ENCODE measurements around the gene HES2. TPM values are rescaled to one million over a fixed set of nuclear protein-coding genes. Genes with fewer than 3 reads are reported as not detected.

Gene HES2
- total RNA-seq, 1 donor from 2014 or later = 5.9 TPM

DNA sequence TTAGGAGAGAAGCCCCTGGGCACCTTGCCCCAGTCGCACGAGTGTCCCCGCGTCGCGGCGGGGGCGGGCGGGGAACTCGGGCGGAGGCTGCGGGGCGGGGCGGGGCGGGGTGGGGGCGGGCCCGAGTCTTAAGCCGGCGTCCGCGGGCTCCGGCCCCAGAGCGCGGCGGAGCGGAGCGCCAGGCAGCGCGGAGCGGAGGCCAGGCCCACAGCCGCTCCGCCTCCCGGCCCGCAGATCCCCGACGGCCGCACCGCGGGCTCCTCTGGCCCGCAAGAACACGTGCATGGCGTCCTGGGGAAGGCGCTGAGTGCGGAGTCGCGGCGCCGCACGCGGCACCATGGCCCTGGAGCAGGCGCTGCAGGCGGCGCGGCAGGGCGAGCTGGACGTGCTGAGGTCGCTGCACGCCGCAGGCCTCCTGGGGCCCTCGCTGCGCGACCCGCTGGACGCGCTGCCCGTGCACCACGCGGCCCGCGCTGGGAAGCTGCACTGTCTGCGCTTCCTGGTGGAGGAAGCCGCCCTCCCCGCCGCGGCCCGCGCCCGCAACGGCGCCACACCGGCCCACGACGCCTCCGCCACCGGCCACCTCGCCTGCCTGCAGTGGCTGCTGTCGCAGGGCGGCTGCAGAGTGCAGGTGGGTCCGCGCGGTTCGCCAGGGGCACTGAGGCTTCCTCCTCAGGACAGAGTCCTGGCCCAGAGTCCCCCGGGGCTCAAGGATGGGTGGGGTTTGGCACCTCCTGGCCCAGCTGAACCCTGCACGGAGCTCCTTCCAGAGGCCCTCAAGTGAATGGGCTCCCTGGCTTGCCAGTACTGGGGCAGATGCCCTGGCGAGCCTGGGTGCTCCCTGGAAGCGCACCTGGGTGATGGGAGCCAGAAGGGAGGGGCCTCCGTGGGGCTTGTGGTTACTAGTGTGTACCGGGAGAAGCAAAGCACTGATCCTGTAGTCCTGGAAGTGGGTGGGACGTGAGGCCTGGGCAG, 5.2 kb upstream of the HES2 start, which contains the start of gene ESPN:
Gene ESPN (plus strand): TSS at position 158 of the 975 bp plus-strand sequence. CDS start 180 bp downstream, at position 338.
- no peaks in the 10 kb centered on the region for H3K36me3 Mint-ChIP-seq
- peak within 1 kb of the TSS; percentile 20 for H3K4me3 Mint-ChIP-seq
- H3K4me1 Mint-ChIP-seq (ENCODE audit: unreplicated experiment) = no peaks in the 10 kb centered on the region
- H3K27ac Mint-ChIP-seq = no peak within 1 kb of the TSS
- H3K27me3 Mint-ChIP-seq = peaks cover 72% of the 10 kb centered on the region
- TF ChIP-seq, protein P1, sequence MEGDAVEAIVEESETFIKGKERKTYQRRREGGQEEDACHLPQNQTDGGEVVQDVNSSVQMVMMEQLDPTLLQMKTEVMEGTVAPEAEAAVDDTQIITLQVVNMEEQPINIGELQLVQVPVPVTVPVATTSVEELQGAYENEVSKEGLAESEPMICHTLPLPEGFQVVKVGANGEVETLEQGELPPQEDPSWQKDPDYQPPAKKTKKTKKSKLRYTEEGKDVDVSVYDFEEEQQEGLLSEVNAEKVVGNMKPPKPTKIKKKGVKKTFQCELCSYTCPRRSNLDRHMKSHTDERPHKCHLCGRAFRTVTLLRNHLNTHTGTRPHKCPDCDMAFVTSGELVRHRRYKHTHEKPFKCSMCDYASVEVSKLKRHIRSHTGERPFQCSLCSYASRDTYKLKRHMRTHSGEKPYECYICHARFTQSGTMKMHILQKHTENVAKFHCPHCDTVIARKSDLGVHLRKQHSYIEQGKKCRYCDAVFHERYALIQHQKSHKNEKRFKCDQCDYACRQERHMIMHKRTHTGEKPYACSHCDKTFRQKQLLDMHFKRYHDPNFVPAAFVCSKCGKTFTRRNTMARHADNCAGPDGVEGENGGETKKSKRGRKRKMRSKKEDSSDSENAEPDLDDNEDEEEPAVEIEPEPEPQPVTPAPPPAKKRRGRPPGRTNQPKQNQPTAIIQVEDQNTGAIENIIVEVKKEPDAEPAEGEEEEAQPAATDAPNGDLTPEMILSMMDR (conservative IDR thresholded peaks at IDR 0.05) = no peak
- DNase-seq (ENCODE audit: extremely low spot score, unreplicated experiment) = no peak
- H3K9me3 Mint-ChIP-seq = no peaks in the 10 kb centered on the region

DNA sequence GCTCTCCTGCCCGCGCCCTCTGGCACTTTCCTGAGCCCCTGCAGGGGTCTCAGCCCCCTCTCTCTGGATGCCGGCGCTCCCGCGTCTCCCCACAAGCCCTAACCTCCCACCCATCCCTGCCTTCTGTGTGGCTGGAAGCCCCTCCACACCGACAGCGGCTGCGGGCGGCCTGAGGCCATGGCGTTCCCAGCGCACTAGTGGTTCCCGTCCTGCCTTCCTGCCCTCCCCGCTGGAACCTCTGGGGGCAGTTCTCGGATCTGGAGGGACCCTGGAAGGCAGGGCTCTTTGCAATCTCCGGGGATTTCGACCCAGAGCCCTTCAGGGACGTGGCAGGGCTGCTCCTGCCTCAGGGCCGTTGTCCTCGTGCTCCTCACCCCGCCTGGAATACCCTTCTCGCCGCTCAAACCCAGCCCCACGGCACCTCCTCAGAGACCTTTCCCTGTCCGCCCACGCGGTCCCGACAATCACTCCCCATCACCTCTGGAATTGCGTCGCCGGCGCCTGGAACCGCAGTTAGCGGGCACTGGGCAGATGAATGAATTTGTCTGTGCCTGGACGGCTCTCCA, 4.4 kb upstream of the HES2 start:
- Mint-ChIP-seq H3K4me3 (peak overlapping the region; percentile 14), H3K27ac (no peak overlapping the region), H3K9me3 (no peaks in the 10 kb centered on the region), H3K4me1 (ENCODE audit: unreplicated experiment) (no peaks in the 10 kb centered on the region), H3K27me3 (peaks cover 73% of the 10 kb centered on the region), H3K36me3 (no peaks in the 10 kb centered on the region)
- TF ChIP-seq, protein P1 (conservative IDR thresholded peaks at IDR 0.05) = no peak
- no peak for DNase-seq (ENCODE audit: extremely low spot score, unreplicated experiment)

DNA sequence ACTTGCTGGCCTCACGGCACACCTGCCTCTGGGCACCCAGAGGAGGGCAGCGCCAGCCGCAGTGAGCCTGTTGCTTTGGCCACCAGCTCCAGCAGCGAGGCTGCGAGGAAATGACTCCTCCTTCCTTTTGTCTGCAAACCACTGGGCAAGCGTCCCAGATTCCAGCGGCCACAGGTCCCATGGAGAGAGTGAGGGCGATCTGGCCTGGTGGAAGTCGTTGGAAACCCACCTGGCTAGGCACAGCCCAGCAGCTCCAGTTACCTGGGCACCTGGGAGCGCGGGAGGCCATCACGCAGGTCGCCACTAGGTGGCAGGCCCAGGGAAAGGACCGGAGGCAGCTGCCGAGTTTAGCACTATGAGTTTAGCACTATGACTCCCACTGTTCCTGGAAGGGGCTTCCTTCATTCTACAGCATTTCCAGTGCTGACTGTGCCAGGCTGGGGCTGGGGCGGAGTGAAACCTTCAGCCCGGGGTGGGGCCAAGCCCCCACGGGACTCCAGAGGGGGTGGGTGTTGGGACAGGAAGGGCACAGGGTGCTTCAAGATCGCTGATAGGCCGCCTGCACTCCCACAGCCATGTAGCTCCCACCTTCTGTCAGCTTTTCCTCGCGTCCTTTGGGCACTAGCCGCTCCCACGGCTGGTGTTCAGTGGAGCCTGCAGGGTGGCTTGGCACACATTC, 3.7 kb upstream of the HES2 start:
- Mint-ChIP-seq H3K27ac (no peak overlapping the region), H3K36me3 (no peaks in the 10 kb centered on the region), H3K4me1 (ENCODE audit: unreplicated experiment) (no peaks in the 10 kb centered on the region), H3K4me3 (peak overlapping the region; percentile 20), H3K9me3 (no peaks in the 10 kb centered on the region), H3K27me3 (peaks cover 77% of the 10 kb centered on the region)
- TF ChIP-seq, protein P1 (conservative IDR thresholded peaks at IDR 0.05) = peak; percentile 82
- DNase-seq (ENCODE audit: extremely low spot score, unreplicated experiment) = no peak

DNA sequence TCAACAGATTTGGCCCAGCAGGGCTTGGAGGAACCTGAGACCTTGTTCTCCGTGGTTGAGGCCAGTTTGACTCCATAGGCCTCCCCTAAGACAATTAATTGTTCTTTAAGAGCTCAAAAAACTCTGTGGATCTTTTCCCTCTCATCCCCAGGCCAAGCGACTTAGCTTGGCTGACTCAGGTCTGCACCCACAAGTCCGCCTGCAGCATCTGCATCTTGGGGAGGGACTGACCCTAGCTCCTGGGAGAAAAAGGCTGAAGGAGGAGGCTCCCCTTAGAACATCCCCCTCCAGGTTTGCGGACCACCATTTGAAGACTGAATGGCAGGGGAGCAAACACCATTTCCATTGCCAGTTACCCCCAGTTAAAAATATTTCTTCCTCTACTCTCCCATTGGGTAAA, 1.5 kb upstream of the HES2 start:
- peaks cover 83% of the 10 kb centered on the region for H3K27me3 Mint-ChIP-seq
- H3K27ac Mint-ChIP-seq = peak overlapping the region; percentile 63

DNA sequence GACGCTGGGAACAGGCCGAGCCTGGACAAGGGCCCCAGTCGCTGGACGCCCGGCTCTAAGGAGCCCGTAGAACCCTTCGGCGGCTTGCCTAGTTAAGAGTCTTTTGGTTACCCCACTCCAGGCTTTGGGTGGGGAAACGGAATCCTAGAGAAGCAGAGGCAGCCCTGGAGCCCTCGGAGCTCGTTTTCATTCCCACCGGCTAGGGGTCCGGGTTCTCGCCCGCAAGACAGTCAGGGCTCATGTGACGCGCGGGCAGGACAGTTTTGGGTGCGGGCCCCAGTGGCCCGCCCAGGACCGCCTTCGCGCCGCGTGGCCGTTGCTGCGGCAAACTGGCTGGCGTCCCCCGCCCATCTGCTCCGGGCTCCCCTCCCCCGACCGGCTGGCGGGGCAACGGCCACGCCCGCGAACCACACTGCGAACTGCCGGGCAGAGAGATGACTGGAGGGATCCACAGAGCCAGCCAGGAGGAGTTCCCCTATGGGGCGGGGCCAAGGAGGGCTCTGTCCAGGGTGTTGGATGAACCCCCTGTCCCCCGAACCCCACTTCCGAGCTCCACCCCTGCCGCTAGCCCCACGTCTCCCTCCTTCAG, 829 bp upstream of the HES2 start:
- Mint-ChIP-seq H3K27ac (peak overlapping the region; percentile 63), H3K27me3 (peaks cover 83% of the 10 kb centered on the region), H3K4me3 (peak overlapping the region; percentile 71), H3K4me1 (ENCODE audit: unreplicated experiment) (no peaks in the 10 kb centered on the region), H3K9me3 (no peaks in the 10 kb centered on the region), H3K36me3 (no peaks in the 10 kb centered on the region)
- no peak for DNase-seq (ENCODE audit: extremely low spot score, unreplicated experiment)
- TF ChIP-seq, protein P1 (conservative IDR thresholded peaks at IDR 0.05) = no peak

More for the DNA sequence above, 1.5 kb upstream of the HES2 start:
- Mint-ChIP-seq H3K4me3 (peak overlapping the region; percentile 71), H3K36me3 (no peaks in the 10 kb centered on the region), H3K9me3 (no peaks in the 10 kb centered on the region), H3K4me1 (ENCODE audit: unreplicated experiment) (no peaks in the 10 kb centered on the region)
- DNase-seq (ENCODE audit: extremely low spot score, unreplicated experiment) = no peak
- TF ChIP-seq, protein P1 (conservative IDR thresholded peaks at IDR 0.05) = no peak

Data from type B pancreatic cell (in vitro differentiated cells).